IPS-18a (cell line): Measurements from ENCODE around the gene SVOP.
"Not testable (repeated sequence)": the region's sequence is repeated elsewhere in the genome, so short reads cannot be mapped to it uniquely, and the experiment has no call there.

ENCODE experiments used
- H3K27ac ChIP-seq: one replicate; pipeline ENCODE4 v1.5.1; 2013; ENCODE audit warnings: low read length
- H3K27me3 ChIP-seq: one replicate; pipeline ENCODE4 v1.6.1; 2013; ENCODE audit warnings: mild to moderate bottlenecking, low read length; ENCODE audit not compliant: control insufficient read depth, insufficient read depth
- H3K36me3 ChIP-seq: one replicate; pipeline ENCODE4 v1.6.1; 2013; ENCODE audit warnings: low read depth, low read length; ENCODE audit not compliant: control insufficient read depth
- H3K4me1 ChIP-seq: one replicate; pipeline ENCODE4 v1.6.1; 2013; ENCODE audit warnings: low read depth, low read length; ENCODE audit not compliant: control insufficient read depth
- H3K4me3 ChIP-seq: one replicate; pipeline ENCODE4 v1.5.1; 2013; ENCODE audit warnings: low read length
- H3K9ac ChIP-seq: one replicate; pipeline ENCODE4 v1.6.1; 2013; ENCODE audit warnings: mild to moderate bottlenecking, low read length, moderate library complexity
- H3K9me3 ChIP-seq: one replicate; pipeline ENCODE4 v1.6.1; 2013; ENCODE audit warnings: low read depth, low read length; ENCODE audit not compliant: control insufficient read depth

Gene SVOP

DNA sequence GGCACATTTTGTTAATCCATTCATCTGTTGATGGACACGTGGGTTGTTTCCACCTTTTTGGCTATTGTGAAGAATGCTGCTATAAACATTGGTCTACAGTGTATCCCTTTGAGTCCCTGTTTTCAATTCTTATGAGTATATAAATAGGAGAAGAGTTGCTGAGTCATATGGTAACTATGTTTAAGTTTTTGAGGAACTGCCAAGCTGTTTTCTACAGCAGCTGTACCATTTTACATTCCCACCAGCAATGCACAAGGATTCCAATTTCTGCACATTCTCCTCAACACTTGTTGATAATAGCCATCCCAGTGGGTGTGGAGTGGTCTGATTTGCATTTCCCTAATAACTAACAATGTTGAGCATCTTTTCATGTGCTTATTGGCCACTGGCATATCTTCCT lies 6.9 kb upstream of the SVOP start:
- H3K4me1 ChIP-seq = no peaks in the 10 kb centered on the region
- no peaks in the 10 kb centered on the region for H3K36me3 ChIP-seq
- H3K27ac ChIP-seq = no peak overlapping the region
- no peaks in the 10 kb centered on the region for H3K9me3 ChIP-seq
- no peak overlapping the region for H3K4me3 ChIP-seq
- no peaks in the 10 kb centered on the region for H3K27me3 ChIP-seq
- H3K9ac ChIP-seq = no peak overlapping the region

DNA sequence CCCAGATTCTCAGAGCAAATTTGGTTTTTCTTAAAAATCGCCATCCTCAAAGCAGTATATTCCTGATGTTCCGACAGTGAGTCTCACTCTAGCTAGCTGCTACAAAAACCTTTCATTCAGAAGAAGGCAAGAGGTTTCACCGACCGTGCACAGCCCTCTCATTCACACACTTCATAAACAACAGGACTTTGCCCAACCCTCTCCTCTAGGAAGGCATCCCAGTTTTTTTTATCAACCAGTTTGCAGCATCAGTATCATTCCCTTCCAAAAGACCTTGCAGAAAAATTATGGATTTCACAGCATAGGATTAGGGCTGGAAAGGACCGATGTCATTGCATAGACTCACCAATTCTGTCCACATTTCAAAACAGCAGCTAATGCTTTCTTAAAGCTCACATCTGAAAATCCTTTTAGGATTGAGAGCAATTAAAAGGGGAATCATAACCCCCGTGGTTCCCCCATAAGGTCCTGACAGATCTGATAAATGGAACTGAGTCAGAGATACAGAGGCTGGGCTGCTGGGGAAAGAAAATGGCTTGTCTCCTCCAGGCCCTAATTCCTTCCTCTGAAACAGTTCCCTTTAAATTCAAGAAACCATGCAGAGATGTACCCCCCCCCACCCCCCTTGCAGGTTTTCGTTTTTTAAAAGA lies 597 bp downstream of the SVOP start:
- no peak overlapping the region for H3K4me3 ChIP-seq
- H3K4me1 ChIP-seq = peaks cover 3% of the 10 kb centered on the region
- H3K9ac ChIP-seq = no peak overlapping the region
- H3K9me3 ChIP-seq = no peaks in the 10 kb centered on the region
- no peaks in the 10 kb centered on the region for H3K27me3 ChIP-seq
- H3K36me3 ChIP-seq = no peaks in the 10 kb centered on the region
- H3K27ac ChIP-seq = no peak overlapping the region

DNA sequence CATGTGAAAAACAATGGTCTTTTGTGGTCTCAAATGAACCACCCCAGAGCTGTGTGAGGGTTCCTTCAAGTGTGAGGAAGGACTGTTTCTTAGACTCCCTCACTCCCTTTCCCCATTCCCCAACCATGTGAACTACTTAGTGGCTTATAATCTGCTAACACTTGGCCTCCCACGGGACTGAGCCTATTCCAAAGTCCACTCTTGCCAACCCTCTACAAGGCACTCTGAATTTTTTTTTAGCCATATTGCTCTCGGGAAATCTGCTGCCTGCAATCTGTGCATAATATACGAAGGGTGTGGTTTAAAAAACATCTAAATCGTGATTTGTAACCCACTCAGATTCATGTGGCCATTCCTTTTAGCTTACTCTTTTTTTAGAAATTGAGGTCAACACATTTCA lies 2.6 kb downstream of the SVOP start:
- Histone ChIP-seq H3K4me3 (no peak overlapping the region), H3K27ac (no peak overlapping the region), H3K4me1 (peaks cover 3% of the 10 kb centered on the region), H3K36me3 (no peaks in the 10 kb centered on the region), H3K9ac (no peak overlapping the region), H3K27me3 (no peaks in the 10 kb centered on the region), H3K9me3 (no peaks in the 10 kb centered on the region)

DNA sequence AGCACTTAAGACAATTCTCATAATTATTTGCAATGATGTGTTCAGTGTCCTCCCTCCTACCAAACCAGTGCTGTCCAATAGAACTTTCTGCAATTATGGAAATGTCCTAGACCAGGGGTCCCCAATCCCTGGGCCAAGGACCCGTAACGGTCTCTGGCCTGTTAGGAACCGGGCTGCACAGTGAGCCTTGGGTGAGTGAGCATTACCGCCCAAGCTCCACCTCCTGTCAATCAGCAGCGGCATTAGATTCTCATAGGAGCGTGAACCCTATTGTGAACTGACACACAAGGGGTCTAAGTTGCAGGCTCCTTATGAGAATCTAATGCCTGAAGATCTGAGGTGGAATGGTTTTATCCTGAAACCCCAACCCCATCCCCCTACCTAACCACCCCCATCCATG lies 3.9 kb downstream of the SVOP start:
- peaks cover 3% of the 10 kb centered on the region for H3K4me1 ChIP-seq
- H3K27ac ChIP-seq = no peak overlapping the region
- no peaks in the 10 kb centered on the region for H3K9me3 ChIP-seq
- H3K4me3 ChIP-seq = no peak overlapping the region
- H3K9ac ChIP-seq = no peak overlapping the region
- no peaks in the 10 kb centered on the region for H3K27me3 ChIP-seq
- no peaks in the 10 kb centered on the region for H3K36me3 ChIP-seq

DNA sequence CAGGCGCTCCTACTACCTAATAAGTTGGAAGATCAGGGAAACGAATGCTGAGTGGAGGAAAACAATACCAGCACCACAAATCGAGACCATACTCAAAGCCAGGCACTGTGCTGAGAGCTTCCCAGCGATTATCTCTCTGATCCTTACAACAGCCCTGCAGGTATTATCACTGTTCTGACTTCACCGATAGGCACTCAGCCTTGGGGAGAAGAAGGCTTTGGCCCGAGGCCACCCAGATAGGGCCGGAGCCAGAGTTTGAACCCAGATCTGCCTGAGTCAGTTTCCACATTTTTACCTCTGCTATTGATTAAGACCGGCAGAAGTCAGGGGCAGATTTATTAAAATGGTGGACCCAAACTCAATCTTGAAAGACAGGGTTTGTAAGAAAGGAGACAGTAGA lies 4.9 kb downstream of the SVOP start:
- H3K4me1 ChIP-seq = peaks cover 7% of the 10 kb centered on the region
- no peak overlapping the region for H3K27ac ChIP-seq
- H3K36me3 ChIP-seq = no peaks in the 10 kb centered on the region
- no peak overlapping the region for H3K9ac ChIP-seq
- no peaks in the 10 kb centered on the region for H3K27me3 ChIP-seq
- no peaks in the 10 kb centered on the region for H3K9me3 ChIP-seq
- H3K4me3 ChIP-seq = no peak overlapping the region

DNA sequence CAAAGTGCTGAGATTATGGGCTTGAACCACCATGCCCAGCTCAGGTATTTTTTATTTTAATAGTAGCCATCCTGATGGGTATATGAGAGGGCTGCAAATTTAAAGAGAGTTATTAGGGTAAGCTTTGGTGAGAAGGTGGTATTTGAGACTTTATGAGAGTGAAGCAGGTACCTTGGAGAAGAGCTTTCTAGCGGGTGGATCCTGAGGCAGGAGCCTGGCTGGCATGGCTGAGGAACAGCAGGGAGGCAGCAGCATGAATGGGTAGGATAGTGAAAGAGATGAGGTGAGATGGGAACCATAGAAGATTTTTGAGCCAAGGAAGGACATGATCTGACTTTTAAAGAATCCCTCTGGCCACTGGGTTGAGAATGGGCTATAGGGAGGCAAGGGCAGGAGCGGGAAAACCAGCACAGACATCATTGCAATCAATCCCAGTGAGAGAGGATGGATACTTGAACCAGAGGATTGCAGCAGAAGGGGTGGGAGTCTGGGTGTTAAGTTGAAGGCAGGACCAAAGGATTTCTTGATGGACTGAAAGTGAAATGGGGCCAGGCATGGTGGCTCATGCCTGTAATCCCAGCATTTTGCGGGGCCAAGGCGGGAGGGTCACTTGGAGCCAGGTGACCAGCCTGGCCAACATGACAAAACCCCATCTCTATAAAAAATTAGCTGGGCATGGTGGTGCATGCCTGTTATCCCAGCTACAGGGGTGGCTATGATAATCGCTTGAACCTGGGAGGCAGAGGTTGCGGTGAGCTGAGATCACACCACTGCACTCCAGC lies 5.7 kb downstream of the SVOP start:
- peaks cover 6% of the 10 kb centered on the region for H3K4me1 ChIP-seq
- H3K4me3 ChIP-seq = no peak overlapping the region
- H3K36me3 ChIP-seq = no peaks in the 10 kb centered on the region
- no peaks in the 10 kb centered on the region for H3K27me3 ChIP-seq
- H3K9ac ChIP-seq = no peak overlapping the region
- H3K9me3 ChIP-seq = no peaks in the 10 kb centered on the region
- H3K27ac ChIP-seq = no peak overlapping the region

DNA sequence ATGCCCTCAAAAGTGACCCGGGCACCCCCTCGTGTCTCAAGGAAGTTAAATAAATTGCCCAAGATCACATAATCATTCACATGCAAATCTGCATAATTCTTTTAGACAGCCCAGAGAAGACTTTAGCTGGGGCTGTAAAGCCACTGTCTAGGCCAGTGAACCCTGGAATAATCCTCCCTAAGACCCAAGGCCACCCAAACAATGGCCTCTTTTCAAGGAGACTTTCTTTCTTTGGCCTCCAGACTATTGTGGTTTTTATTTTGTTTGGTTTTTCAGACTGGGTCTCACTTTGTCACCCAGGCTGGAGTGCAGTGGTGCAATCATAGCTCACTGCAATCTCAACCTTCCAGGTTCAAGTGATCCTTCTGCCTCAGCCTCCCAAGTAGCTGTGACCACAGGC lies 10.6 kb downstream of the SVOP start:
- H3K36me3 ChIP-seq = no peaks in the 10 kb centered on the region
- H3K9me3 ChIP-seq = no peaks in the 10 kb centered on the region
- peaks cover 6% of the 10 kb centered on the region for H3K4me1 ChIP-seq
- no peak overlapping the region for H3K9ac ChIP-seq
- H3K27ac ChIP-seq = no peak overlapping the region
- H3K4me3 ChIP-seq = no peak overlapping the region
- no peaks in the 10 kb centered on the region for H3K27me3 ChIP-seq

DNA sequence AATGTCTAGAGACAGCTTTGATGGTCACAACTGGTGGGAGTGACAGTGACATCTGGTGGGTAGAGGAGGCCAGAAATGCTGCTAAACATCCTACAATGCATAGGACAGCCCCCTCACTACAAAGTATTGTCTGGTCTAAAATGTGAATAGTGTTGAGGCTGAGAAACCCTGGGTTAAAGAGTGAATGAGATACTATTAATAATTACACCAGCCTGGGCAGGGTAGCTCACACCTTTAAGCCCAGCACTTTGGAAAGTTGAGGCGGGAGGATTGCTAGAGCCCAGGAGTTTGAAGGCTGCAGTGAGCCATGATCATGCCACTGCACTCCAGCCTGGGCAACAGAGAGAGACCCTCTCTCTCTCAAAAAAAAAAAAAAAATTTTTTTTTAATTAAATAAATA lies 11.1 kb downstream of the SVOP start:
- Histone ChIP-seq H3K4me1 (peaks cover 6% of the 10 kb centered on the region), H3K27me3 (no peaks in the 10 kb centered on the region), H3K36me3 (no peaks in the 10 kb centered on the region), H3K27ac (no peak overlapping the region), H3K9me3 (no peaks in the 10 kb centered on the region), H3K4me3 (no peak overlapping the region), H3K9ac (no peak overlapping the region)

DNA sequence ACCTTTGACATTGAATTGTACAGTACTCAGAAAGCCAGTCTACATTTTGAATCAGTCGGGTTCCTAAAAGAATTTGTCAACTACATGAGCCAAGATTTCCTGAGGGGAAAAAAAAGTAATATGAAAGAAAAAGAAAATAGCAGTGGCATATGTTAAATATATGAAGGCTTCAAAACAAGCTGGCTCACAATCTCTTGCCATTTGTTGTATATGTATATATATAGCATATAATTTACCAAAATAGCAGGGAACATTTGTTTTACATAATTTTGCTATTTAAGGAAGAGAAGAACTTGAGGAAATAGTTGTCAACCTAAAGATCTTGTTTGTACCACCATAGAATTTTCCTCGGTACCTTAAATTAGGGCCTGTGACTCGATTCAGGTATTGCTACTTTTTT lies 16.9 kb downstream of the SVOP start:
- H3K4me3 ChIP-seq = no peak overlapping the region
- H3K9ac ChIP-seq = no peak overlapping the region
- no peak overlapping the region for H3K27ac ChIP-seq
- no peaks in the 10 kb centered on the region for H3K27me3 ChIP-seq
- H3K4me1 ChIP-seq = no peaks in the 10 kb centered on the region
- H3K9me3 ChIP-seq = no peaks in the 10 kb centered on the region
- no peaks in the 10 kb centered on the region for H3K36me3 ChIP-seq

DNA sequence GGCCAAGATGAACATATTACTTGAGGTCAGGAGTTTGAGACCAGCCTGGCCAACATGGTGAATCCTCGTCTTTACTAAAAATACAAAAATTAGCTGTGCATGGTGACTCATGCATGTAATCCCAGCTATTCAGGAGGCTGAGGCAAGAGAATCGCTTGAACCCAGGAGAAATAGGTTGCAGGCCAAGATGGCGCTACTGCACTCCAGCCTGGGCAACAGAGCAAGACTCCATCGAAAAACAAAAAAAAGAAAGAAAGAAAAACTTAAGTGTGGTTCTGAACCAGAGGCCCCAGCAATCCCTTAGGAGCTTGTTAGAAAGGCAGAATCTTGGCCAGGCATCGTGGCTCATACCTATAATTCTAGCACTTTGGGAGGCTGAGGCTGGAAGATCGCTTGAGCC lies 24.5 kb downstream of the SVOP start:
- Histone ChIP-seq H3K27ac (no peak overlapping the region), H3K36me3 (no peaks in the 10 kb centered on the region), H3K9ac (no peak overlapping the region), H3K4me3 (no peak overlapping the region), H3K27me3 (no peaks in the 10 kb centered on the region), H3K9me3 (no peaks in the 10 kb centered on the region), H3K4me1 (no peaks in the 10 kb centered on the region)

DNA sequence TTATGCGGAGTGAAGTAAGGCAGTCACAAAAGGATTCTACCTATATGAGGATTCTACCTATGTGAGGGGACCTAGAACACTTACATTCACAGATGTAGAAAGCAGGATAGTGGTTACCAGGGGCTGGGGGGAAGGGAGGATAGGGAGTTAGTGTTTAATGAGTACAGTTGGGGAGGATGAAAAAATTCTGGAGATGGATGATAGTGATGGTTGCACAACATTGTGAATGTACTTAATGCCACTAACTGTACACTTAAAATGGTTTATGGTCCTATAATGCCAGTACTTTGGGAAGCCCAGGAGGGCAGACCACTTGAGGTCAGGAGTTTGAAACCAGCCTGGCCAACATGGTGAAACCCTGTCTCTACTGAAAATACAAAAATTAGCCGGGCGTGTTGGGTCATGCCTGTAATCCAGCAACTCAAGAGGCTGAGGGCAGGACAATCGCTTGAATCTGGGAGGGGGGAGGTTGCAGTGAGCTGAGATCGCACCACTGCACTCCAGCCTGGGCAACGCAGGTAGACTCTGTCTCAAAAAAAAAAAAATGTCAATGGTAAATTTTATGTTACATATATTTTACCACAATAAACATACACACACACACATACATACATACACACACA lies 25.4 kb downstream of the SVOP start:
- no peak overlapping the region for H3K27ac ChIP-seq
- no peak overlapping the region for H3K4me3 ChIP-seq
- no peaks in the 10 kb centered on the region for H3K9me3 ChIP-seq
- no peak overlapping the region for H3K9ac ChIP-seq
- H3K4me1 ChIP-seq = no peaks in the 10 kb centered on the region
- H3K36me3 ChIP-seq = no peaks in the 10 kb centered on the region
- no peaks in the 10 kb centered on the region for H3K27me3 ChIP-seq

DNA sequence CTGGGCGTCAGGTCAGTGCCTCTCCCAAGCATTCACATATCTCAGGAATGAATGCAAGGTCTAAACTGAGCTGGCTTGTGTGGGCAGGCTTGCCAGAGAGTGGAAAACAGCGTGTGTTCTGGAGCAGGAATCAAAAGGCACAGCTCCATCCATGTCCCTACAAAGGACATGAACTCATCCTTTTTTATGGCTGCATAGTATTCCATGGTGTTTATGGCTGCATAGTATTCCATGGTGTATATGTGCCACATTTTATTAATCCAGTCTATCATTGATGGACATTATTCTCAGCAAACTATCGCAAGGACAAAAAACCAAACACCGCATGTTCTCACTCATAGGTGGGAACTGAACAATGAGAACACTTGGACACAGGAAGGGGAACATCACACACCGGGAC lies 30.8 kb downstream of the SVOP start:
- not testable (repeated sequence) for H3K9ac ChIP-seq, H3K36me3 ChIP-seq, H3K27me3 ChIP-seq, H3K4me3 ChIP-seq, H3K27ac ChIP-seq, H3K4me1 ChIP-seq, H3K9me3 ChIP-seq
